Endothelial cell of umbilical vein (primary cell): ENCODE measurements around the gene PSTPIP1. TPM values are rescaled to one million over a fixed set of nuclear protein-coding genes. Genes with fewer than 3 reads are reported as not detected.
A peak's percentile ranks its signal among the peaks of the same experiment; 100 is the strongest.

Experiments used
- BruUV-seq: library from RNA; stranded (reverse); fragments of 400-500 nt; replicated peaks from 2 replicates; lab custom pipeline; 2021; lab: Mats Ljungman, UMichigan
- CTCF ChIA-PET: fragments of 300-600, 350-600 bp; sonication (Branson Sonifier 250); formaldehyde crosslinking; loops from one replicate; lab custom pipeline; 2021; ENCODE audit warnings: antibody characterized with exemption, inconsistent platforms; lab: Charles Lee
- POLR2A ChIA-PET: fragments of 300-600, 350-600 bp; sonication (Branson Sonifier 250); formaldehyde crosslinking; loops from one replicate; lab custom pipeline; 2021; ENCODE audit warnings: antibody characterized with exemption, inconsistent platforms; lab: Charles Lee
- DNase-seq: peaks from one replicate; pipeline ENCODE4 v3.0.0-alpha.2; 2011; ENCODE audit warnings: low read depth, low spot score
- FAIRE-seq: peaks from 2 replicates; lab custom pipeline; 2011; peaks lifted over from hg19 to GRCh38; lab: Jason Lieb, UNC
- H2AFZ ChIP-seq: 2 replicates; pipeline ENCODE4 v1.6.0; 2012; ENCODE audit warnings: low read depth, low read length, control low read depth, inconsistent platforms
- H3K27ac ChIP-seq: 2 replicates; pipeline ENCODE4 v1.5.1; 2011; ENCODE audit warnings: low read depth, mild to moderate bottlenecking, control low read depth, low read length, moderate library complexity; ENCODE audit not compliant: insufficient read depth
- H3K27me3 ChIP-seq, 2 experiments: 2 replicates each; pipeline versions ENCODE4 v1.6.0 to v1.6.1; 2011; ENCODE audit warnings: low read length in 2 of 2, mixed read lengths in 1 of 2; ENCODE audit not compliant: control insufficient read depth in 2 of 2, insufficient read depth in 2 of 2
- H3K36me3 ChIP-seq, 2 experiments: 2 replicates in 1 of 2; 3 replicates in 1 of 2; pipeline ENCODE4 v1.5.1; 2011; ENCODE audit warnings: low read length in 2 of 2, mild to moderate bottlenecking in 1 of 2, moderate library complexity in 1 of 2; ENCODE audit not compliant: control insufficient read depth in 2 of 2, insufficient read depth in 2 of 2; ENCODE audit errors: extremely low read depth in 1 of 2
- H3K4me1 ChIP-seq: 3 replicates; pipeline ENCODE4 v1.5.1; 2011; ENCODE audit warnings: mild to moderate bottlenecking, low read length; ENCODE audit not compliant: control insufficient read depth, insufficient read depth; ENCODE audit errors: extremely low read depth
- H3K4me2 ChIP-seq: 2 replicates; pipeline ENCODE4 v1.6.1; 2011; ENCODE audit warnings: low read length, control low read depth, mixed read lengths; ENCODE audit not compliant: insufficient read depth
- H3K4me3 ChIP-seq, 3 experiments: fragments of 200-600 bp in 1 of 3; sonication (generic), shearing (Covaris generic) in 1 of 3; replicated peaks in 1 of 3; 2 replicates each; pipeline ENCODE4 v1.5.1; 2011 to 2016; ENCODE audit warnings: control low read depth in 3 of 3, low read length in 3 of 3, mild to moderate bottlenecking in 2 of 3, inconsistent platforms in 1 of 3, low read depth in 1 of 3, moderate library complexity in 1 of 3; ENCODE audit not compliant: insufficient read depth in 1 of 3
- H3K79me2 ChIP-seq: 2 replicates; pipeline ENCODE4 v1.6.0; 2012; ENCODE audit warnings: low read length, inconsistent platforms; ENCODE audit not compliant: control insufficient read depth, insufficient read depth
- H3K9ac ChIP-seq: replicated peaks from 2 replicates; pipeline ENCODE3; 2011; ENCODE audit warnings: low read length, control low read depth; ENCODE audit not compliant: insufficient read depth; ENCODE audit errors: extremely low read depth
- H3K9me1 ChIP-seq: replicated peaks from 3 replicates; pipeline ENCODE4 v1.6.0; 2011; ENCODE audit warnings: mild to moderate bottlenecking, low read length; ENCODE audit not compliant: control insufficient read depth, insufficient read depth; ENCODE audit errors: extremely low read depth
- H3K9me3 ChIP-seq: replicated peaks from 2 replicates; pipeline ENCODE4 v1.5.1; 2012; ENCODE audit warnings: low read length, inconsistent platforms; ENCODE audit not compliant: control insufficient read depth, insufficient read depth
- H4K20me1 ChIP-seq: replicated peaks from 2 replicates; pipeline ENCODE3; 2011; ENCODE audit warnings: mild to moderate bottlenecking, low read length; ENCODE audit not compliant: control insufficient read depth, insufficient read depth; ENCODE audit errors: extremely low read depth
- EZH2 ChIP-seq: IDR thresholded peaks from 2 replicates; pipeline ENCODE4 v1.6.1; 2012; ENCODE audit warnings: borderline replicate concordance, low read depth, mild to moderate bottlenecking, moderate library complexity, low read length, inconsistent platforms; ENCODE audit not compliant: severe bottlenecking
- FOS ChIP-seq: IDR thresholded peaks from 2 replicates; pipeline ENCODE4 v1.6.1; 2011; ENCODE audit warnings: mild to moderate bottlenecking, low read length, moderate library complexity, borderline replicate concordance; ENCODE audit not compliant: insufficient read depth
- GATA2 ChIP-seq: IDR thresholded peaks from 2 replicates; pipeline ENCODE4 v1.7.0; 2011; ENCODE audit warnings: low read depth, mild to moderate bottlenecking, moderate library complexity, mixed read lengths, low read length; ENCODE audit not compliant: insufficient read length, insufficient read depth
- JUN ChIP-seq: IDR thresholded peaks from 2 replicates; pipeline ENCODE4 v1.6.1; 2011; ENCODE audit warnings: borderline replicate concordance, low read depth; ENCODE audit not compliant: insufficient read length, insufficient read depth
- MYC ChIP-seq: IDR thresholded peaks from one replicate; pipeline ENCODE4 v1.6.1; 2011; ENCODE audit warnings: mild to moderate bottlenecking, low read depth, low read length
- POLR2A ChIP-seq: IDR thresholded peaks from 2 replicates; pipeline ENCODE4 v1.6.1; 2012; ENCODE audit warnings: low read depth, mild to moderate bottlenecking, control low read depth, low read length
- POLR2AphosphoS5 ChIP-seq: IDR thresholded peaks from 2 replicates; pipeline ENCODE4 v1.6.1; 2012; ENCODE audit warnings: low read depth, mild to moderate bottlenecking, control low read depth, low read length, moderate library complexity; ENCODE audit not compliant: insufficient read depth
- dilution Hi-C: fragments of 300-500 bp; cut with MboI; formaldehyde crosslinking; loops from one replicate; pipeline ENCODE4 v1.15.0; 2019; ENCODE audit warnings: low sequenced_read_pairs; ENCODE audit not compliant: extremely low pct_ligation_motif_present
- intact Hi-C: fragments of 100-400 bp; cut with micrococcal nuclease; formaldehyde crosslinking; loops from one replicate; pipeline ENCODE4 v1.10.0; 2022
- polyA plus RNA-seq, 4 experiments: library from polyadenylated mRNA; depleted of rRNA in 3 of 4; stranded (reverse) in 3 of 4; unstranded in 1 of 4; fragments of >200 nt; gene quantifications; 2 replicates each; pipeline versions ENCODE4 v1.2.1 to v1.2.3, GENCODE V29; 2011 to 2012; ENCODE audit warnings: missing spikeins in 1 of 4
- total RNA-seq: library from RNA; stranded (reverse); gene quantifications from 2 replicates; pipeline ENCODE4 v1.2.3, GENCODE V29; 2021

PSTPIP1 gene
- total and polyA plus RNA-seq, 2 donors (not counting 3 experiments of a cell fraction or from before 2014, with no cell fraction given), result not detected

- H3K9ac ChIP-seq, result no peak overlapping the region
- ChIA-PET CTCF (interaction anchor here (4.9 kb wide), 1 partner anchor 13 kb away, joined by 26 read pairs; no protein-coding TSS in a partner anchor), POLR2A (no interaction called here)
- no peaks in the 10 kb centered on the region for H3K79me2 ChIP-seq
- no peak for TF ChIP-seq JUN
- no peak for TF ChIP-seq FOS
- no peak for TF ChIP-seq MYC
- TF ChIP-seq EZH2, result no peak
- no peak for TF ChIP-seq GATA2
- TF ChIP-seq POLR2AphosphoS5, result no peak
- no peak for TF ChIP-seq POLR2A
- no peaks in the 10 kb centered on the region for H3K36me3 ChIP-seq
- no peaks in the 10 kb centered on the region for H4K20me1 ChIP-seq
- BruUV-seq, result no TSS peak
- dilution Hi-C loops (no loop called here), intact Hi-C loops (no loop called here)
- H3K27ac ChIP-seq, result no peak overlapping the region
- DNase-seq, result peak; percentile 15
- peaks cover 0 to 13% of the 10 kb centered on the region in 2 experiments for H3K27me3 ChIP-seq
- H3K4me1 ChIP-seq, result no peaks in the 10 kb centered on the region
- H3K4me2 ChIP-seq, result no peak overlapping the region
- H3K9me1 ChIP-seq, result no peaks in the 10 kb centered on the region
- no peak overlapping the region for H2AFZ ChIP-seq
- no peak for FAIRE-seq
- H3K4me3 ChIP-seq, result no peak overlapping the region
- no peaks in the 10 kb centered on the region for H3K9me3 ChIP-seq
These were observed 33.5 kb upstream of the PSTPIP1 start for GRCh38 chr15:76961268-76962011.
